ENCODE results near the gene CDH2.
A peak's percentile ranks its signal among the peaks of the same experiment; 100 is the strongest.

Gene CDH2

DNA sequence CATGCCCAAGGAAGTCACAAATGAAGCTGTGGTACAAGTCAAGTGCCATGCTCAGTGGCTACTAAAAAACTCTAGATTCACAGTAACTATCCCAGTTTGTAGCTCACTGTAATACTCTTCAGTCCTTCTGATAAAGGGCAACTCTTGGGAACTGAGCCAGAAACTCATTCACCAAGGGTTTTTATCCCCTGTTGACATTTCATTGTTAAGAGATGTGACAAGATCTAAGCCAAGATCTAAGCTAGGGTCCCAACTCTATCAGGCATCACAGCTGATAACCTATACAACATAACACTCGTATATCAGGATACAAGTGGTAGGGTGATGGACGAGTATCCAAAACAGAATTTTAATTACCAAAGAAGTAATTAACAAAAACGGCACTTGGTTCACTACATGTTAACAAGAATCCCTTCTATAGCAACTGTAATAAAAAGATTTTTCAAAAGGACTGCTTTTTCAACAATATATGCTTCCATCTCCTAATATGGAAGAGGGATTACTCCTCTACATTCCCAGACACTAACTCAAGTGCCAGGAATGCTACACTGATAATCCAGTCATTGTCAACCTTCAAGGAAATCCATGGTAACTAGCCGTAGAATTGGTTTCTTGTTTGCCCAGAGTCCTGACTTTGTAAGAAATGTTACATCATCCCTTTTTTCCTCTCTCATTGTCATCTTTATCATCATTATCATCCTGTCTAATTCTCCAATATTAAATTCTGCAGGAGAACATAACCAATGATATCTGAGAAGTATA lies 111.7 kb downstream of the CDH2 start:
- POLR2A ChIA-PET (ENCODE audit: low non-redundant PET), result no interaction called here
- no peak overlapping the region for H3K27ac ChIP-seq
- peak; percentile 11 for DNase-seq (ENCODE audit: low spot score)

DNA sequence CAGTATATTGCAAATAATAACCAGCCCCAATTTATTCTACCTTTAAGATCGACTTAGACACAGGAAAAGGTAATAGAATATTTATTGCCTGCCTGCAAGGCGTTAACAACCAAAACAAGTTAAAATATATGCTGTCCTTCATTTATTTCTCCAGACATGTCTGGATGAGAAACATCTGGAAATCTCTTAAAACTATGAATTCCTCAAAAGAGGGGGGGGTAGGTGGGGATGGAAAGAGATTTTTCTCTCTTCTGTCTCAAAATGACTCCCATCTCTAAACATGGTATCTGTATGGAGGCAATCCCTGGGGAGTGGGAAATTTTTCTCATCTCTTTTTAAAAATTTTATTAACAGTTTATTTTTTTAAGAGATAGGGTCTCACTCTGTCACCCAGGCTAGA lies 113.0 kb downstream of the CDH2 start:
- CTCF ChIA-PET, result no interaction called here
- no peak overlapping the region for H3K27ac ChIP-seq
- no peak for DNase-seq (ENCODE audit: low spot score)
- POLR2A ChIA-PET (ENCODE audit: low non-redundant PET), result no interaction called here
- TF ChIP-seq, protein P1, sequence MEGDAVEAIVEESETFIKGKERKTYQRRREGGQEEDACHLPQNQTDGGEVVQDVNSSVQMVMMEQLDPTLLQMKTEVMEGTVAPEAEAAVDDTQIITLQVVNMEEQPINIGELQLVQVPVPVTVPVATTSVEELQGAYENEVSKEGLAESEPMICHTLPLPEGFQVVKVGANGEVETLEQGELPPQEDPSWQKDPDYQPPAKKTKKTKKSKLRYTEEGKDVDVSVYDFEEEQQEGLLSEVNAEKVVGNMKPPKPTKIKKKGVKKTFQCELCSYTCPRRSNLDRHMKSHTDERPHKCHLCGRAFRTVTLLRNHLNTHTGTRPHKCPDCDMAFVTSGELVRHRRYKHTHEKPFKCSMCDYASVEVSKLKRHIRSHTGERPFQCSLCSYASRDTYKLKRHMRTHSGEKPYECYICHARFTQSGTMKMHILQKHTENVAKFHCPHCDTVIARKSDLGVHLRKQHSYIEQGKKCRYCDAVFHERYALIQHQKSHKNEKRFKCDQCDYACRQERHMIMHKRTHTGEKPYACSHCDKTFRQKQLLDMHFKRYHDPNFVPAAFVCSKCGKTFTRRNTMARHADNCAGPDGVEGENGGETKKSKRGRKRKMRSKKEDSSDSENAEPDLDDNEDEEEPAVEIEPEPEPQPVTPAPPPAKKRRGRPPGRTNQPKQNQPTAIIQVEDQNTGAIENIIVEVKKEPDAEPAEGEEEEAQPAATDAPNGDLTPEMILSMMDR (conservative IDR thresholded peaks at IDR 0.05; ENCODE audit: low read depth), result no peak

More for the DNA sequence above, 111.7 kb downstream of the CDH2 start:
- TF ChIP-seq, protein P1 (conservative IDR thresholded peaks at IDR 0.05; ENCODE audit: low read depth), result no peak
- CTCF ChIA-PET, result no interaction called here

DNA sequence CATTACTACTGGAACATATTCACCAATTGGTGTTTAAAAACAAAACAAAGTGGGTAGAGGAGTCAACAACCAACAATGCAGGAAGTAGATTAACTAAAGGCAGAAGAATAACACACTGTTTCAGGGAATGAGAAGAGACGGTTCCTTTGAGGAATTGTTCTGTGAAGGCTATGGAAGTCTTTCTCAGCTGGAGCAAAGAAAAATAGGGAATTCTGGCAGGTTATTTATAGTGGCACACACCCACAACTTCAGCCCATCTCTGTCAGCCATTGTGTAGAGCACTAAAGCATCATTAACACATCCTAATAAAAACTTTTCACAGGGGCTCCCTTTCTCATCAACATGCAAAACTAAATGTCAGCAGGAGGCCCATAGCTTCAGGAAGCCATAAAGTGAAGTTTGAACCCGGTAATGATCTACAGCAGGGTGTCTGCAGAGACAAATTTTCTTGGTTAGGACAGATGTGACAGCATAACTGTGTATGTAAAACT lies 113.6 kb downstream of the CDH2 start:
- ChIA-PET CTCF (no interaction called here), POLR2A (ENCODE audit: low non-redundant PET) (no interaction called here)
- DNase-seq (ENCODE audit: low spot score), result no peak
- TF ChIP-seq, protein P1 (conservative IDR thresholded peaks at IDR 0.05; ENCODE audit: low read depth), result no peak
- no peak overlapping the region for H3K27ac ChIP-seq

DNA sequence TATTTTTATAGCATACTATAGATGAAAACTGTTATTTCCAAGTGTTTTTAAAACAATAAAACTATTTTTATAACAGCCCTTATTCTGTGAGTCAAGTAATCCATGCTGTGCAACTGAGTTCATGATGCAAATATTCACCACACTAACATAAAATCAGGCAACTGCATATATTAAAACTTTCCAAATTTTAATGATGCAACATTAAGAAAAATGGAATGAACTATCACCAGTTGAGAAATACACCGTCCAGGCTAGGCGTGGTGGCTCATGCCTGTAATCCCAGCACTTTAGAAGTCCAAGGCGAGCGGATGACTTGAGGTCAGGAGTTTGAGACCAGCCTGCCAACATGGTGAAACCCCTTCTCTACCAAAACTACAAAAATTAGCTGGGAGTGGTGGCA lies 114.5 kb downstream of the CDH2 start:
- ChIA-PET POLR2A (ENCODE audit: low non-redundant PET) (no interaction called here), CTCF (no interaction called here)
- no peak overlapping the region for H3K27ac ChIP-seq

DNA sequence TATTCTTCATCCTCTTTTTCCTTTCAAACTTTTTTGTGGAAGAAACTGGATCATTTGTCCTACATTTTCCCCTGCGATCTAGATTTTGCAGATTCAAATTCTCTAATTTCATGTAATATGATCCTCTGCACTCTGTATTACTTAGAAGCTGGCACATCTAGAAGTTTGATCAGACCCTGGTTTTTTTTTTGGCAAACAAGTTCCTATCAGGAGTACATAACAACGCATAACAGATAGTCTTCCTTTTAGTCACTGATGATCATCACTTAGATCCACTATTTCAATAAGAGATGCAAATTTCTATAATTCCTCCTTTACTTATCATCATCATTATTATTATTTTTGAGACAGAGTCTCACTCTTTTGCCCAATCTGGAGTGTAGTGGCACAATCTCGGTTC lies 117.1 kb downstream of the CDH2 start:
- TF ChIP-seq, protein P1 (conservative IDR thresholded peaks at IDR 0.05; ENCODE audit: low read depth), result no peak
- CTCF ChIA-PET, result no interaction called here
- DNase-seq (ENCODE audit: low spot score), result no peak
- POLR2A ChIA-PET (ENCODE audit: low non-redundant PET), result no interaction called here
- H3K27ac ChIP-seq, result no peak overlapping the region

More for the DNA sequence above, 114.5 kb downstream of the CDH2 start:
- no peak for DNase-seq (ENCODE audit: low spot score)
- TF ChIP-seq, protein P1 (conservative IDR thresholded peaks at IDR 0.05; ENCODE audit: low read depth), result no peak

DNA sequence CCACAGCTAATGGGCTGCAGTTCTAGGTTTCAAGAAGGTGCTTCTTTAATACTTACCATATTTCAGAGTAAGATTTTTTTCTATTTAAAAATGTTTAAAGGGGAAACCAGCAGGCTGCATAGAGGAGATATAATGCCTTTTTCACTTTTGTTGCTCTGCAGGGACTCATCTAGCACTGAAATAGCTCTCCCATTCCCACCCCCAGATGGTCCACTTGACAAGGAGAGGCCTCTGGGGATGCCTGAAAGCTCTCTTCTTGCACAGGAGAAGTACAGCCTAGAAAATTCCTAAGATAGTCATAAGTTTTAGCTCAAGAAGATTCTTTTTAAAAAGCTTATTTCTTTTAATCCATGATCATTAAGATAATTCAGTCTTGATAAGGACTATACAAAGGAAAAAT lies 126.4 kb downstream of the CDH2 start:
- POLR2A ChIA-PET (ENCODE audit: low non-redundant PET), result no interaction called here
- no peak overlapping the region for H3K27ac ChIP-seq
- CTCF ChIA-PET, result no interaction called here
- DNase-seq (ENCODE audit: low spot score), result no peak
- TF ChIP-seq, protein P1 (conservative IDR thresholded peaks at IDR 0.05; ENCODE audit: low read depth), result no peak
